Sciatic nerve (tissue), 2 donors: ENCODE results near the gene USP37. TPM values are rescaled to one million over a fixed set of nuclear protein-coding genes. Genes with fewer than 3 reads are reported as not detected.

ENCODE experiments used
- ATAC-seq: fragments of 200-7000 bp; cut with Tn5 transposase; one replicate; pipeline ENCODE4 v1.9.1; 2020; ENCODE audit warnings: mild to moderate bottlenecking, moderate library complexity
- DNase-seq: peaks from one replicate; pipeline ENCODE4 v3.0.0-alpha.2; 2020; ENCODE audit warnings: low spot score
- intact Hi-C: fragments of 100-400 bp; cut with DNase I; formaldehyde crosslinking; loops from one replicate; pipeline ENCODE4 v1.14.2; 2022
- total RNA-seq: library from RNA; stranded (reverse); fragmentation: NEBNext Ultra II Directional; extraction: Animal tissue kit (Norgen Biotek cat#: 25700); gene quantifications from one replicate; pipeline ENCODE4 v1.2.1, GENCODE V29; 2021
- donor health status: DM: no; HTN: no; CAD: no.
- donor health status: DM: no; HTN: no; CAD: no.

USP37 gene
- total RNA-seq, 1 donor from 2014 or later: 27.3 TPM

DNA sequence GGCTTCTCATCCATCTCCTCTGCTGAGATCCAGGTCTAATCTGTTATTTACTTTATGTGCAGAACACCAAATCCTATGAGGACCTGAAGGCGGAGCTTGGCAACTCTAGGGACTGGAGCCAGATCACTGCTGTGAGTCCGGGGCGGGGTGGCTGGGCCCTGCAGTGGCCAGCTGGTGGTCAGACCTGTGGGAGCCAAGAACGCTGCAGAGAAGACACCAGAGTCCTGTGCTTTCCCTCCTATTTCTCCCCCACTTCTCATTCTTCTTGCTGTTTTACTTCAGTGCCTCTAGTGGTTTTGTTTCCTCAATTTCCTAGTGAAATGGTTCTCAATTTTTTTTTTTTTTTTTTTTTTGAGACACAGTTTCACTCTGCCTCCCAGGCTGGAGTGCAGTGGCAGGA is 129.6 kb downstream of the USP37 start:
- DNase-seq: no peak
- intact Hi-C loops: no loop called here
- ATAC-seq: no peak

- intact Hi-C loops: no loop called here
- DNase-seq (no peak), ATAC-seq (no peak)
Measured at GRCh38 chr2:218437969-218438368, 130.2 kb downstream of the USP37 start.

- intact Hi-C loops: no loop called here
- ATAC-seq (no peak), DNase-seq (no peak)
Measured at GRCh38 chr2:218436992-218437391, 131.2 kb downstream of the USP37 start.

DNA sequence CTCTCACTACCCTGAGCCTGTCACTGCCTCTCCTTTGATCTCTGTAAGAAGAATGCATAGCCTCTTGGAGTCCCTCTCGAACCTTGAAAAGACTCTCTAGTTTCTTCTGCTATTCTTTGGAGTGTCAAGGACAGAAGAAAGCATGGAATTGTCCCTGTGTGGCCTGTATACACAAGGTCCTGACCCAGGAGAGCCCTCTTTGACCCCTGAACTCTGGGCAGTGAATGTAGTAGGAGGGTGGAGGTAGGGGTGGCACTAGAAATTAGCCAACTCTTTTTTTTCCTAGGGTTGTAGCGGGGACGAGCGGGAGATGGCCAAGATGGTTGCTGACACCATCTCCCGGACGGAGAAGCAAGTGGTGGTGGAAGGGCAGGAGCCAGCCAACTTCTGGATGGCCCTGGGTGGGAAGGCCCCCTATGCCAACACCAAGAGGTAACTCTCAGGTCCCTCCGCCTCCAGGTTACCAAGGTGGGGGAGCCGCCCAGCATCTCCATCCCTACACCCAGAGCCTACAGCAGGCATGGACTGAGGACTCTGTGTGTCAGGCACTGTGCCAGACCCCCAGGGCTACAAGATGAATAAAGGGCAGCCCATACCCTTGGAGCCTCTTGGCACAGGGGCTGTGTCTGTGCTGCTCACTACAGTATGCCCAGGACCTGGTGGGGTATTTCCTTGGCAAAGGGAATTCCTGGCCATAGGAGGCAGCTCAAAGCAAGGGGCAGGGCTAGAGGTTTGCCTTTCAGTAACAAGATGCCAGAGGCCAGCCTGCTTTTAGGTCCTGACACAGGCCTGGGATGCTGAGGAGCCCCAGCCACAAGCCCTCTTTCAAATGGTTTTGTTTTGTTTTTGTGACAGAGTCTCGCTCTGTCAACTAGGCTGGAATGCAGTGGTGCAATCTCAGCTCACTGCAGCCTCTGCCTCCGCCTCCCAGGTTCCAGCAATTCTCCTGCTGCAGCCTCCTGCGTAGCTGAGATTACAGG is 132.9 kb downstream of the USP37 start:
- DNase-seq: no peak
- no peak for ATAC-seq
- intact Hi-C loops: no loop called here

- DNase-seq (no peak), ATAC-seq (no peak)
- intact Hi-C loops: no loop called here
Measured at GRCh38 chr2:218434456-218434855, 133.7 kb downstream of the USP37 start.

DNA sequence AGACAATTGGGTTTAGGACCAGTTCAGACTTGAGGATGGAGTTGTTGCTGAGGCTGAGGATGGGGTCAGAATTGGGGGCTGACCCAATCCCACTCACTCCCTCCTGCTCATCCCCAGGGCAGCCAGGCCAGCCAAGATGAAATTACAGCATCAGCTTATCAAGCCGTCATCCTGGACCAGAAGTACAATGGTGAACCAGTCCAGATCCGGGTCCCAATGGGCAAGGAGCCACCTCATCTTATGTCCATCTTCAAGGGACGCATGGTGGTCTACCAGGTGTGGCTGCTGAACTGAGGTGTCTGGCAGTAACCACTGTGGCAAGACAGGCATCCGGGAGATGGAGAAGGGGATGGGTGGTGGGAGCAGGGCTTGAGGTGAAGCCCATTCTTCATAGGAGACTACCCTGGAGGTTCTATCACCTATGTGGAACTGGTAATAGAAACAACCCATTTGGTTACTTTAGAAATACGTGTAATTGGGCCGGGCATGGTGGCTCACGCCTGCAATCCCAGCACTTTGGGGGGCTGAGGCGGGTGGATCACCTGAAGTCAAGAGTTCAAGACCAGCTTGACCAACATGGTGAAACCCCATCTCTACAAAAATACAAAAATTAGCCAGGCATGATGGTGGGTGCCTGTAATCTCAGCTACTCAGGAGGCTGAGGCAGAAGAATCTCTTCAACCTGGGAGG is 135.3 kb downstream of the USP37 start:
- no peak for DNase-seq
- intact Hi-C loops: no loop called here
- no peak for ATAC-seq

- DNase-seq (peak; percentile 31), ATAC-seq (no peak)
Measured at GRCh38 chr2:218431878-218432277, 136.3 kb downstream of the USP37 start.

GRCh38 chr2:218430721-218431120 is 137.4 kb downstream of the USP37 start:
- DNase-seq: peak; percentile 40
- no peak for ATAC-seq
- intact Hi-C loops: no loop called here

More at GRCh38 chr2:218431878-218432277, 136.3 kb downstream of the USP37 start:
- intact Hi-C loops: no loop called here

GRCh38 chr2:218429911-218430692 is 138.0 kb downstream of the USP37 start:
- no peak for ATAC-seq
- DNase-seq: no peak
- intact Hi-C loops: no loop called here

DNA sequence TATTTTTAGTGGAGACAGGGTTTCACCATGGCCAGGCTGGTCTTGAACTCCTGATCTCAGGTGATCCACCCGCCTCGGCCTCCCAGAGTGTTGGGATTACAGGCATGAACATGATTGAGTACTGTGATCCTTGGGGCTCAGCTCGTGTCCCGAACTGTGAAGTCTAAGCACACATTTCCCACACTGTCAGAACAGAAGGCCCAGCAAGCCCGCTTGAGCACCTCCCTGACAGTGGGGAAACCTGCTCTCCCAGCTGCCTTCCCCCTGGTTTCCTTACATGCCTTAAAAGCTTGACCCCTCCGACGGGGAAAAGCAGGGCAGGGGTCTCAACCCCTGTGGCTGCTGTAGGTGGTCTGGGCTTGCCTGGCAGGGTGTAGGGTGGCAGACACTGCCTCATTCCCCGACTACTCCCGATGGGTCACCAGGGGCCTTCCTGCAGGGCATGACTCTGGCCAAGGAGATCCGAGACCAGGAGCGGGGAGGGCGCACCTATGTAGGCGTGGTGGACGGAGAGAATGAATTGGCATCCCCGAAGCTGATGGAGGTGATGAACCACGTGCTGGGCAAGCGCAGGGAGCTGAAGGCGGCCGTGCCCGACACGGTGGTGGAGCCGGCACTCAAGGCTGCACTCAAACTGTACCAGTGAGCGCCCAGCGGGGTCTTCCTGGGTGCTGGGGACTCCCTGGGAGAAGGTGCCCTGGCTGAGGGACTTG is 139.1 kb downstream of the USP37 start:
- intact Hi-C loops: no loop called here
- DNase-seq (peak; percentile 50), ATAC-seq (no peak)

- intact Hi-C loops: no loop called here
- DNase-seq (no peak), ATAC-seq (no peak)
Measured at GRCh38 chr2:218427741-218428140, 140.4 kb downstream of the USP37 start.

- intact Hi-C loops: no loop called here
- ATAC-seq (no peak), DNase-seq (no peak)
Measured at GRCh38 chr2:218425531-218425930, 142.6 kb downstream of the USP37 start.

DNA sequence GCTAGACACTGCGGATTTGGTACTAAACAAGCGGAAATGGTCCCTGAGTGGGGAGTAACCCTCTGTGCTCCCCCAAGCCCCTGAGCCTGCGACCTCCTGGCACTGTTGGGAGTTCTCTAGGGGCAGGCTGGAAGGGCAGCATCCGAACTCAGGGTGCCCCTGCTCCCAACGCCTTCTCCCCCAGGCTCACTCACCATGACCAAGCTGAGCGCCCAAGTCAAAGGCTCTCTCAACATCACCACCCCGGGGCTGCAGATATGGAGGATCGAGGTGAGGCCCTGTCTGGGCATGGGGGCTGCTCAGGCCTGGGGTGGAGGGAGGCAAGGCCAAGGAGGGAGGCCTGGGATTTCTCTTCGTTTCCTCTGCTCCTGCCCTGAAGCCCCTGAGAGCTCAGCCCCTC is 144.6 kb downstream of the USP37 start:
- intact Hi-C loops: no loop called here
- ATAC-seq (no peak), DNase-seq (no peak)

GRCh38 chr2:218422403-218423086 is 145.6 kb downstream of the USP37 start:
- DNase-seq (no peak), ATAC-seq (no peak)
- intact Hi-C loops: no loop called here

- ATAC-seq (no peak), DNase-seq (no peak)
- intact Hi-C loops: no loop called here
Measured at GRCh38 chr2:218421027-218421426, 147.1 kb downstream of the USP37 start.

DNA sequence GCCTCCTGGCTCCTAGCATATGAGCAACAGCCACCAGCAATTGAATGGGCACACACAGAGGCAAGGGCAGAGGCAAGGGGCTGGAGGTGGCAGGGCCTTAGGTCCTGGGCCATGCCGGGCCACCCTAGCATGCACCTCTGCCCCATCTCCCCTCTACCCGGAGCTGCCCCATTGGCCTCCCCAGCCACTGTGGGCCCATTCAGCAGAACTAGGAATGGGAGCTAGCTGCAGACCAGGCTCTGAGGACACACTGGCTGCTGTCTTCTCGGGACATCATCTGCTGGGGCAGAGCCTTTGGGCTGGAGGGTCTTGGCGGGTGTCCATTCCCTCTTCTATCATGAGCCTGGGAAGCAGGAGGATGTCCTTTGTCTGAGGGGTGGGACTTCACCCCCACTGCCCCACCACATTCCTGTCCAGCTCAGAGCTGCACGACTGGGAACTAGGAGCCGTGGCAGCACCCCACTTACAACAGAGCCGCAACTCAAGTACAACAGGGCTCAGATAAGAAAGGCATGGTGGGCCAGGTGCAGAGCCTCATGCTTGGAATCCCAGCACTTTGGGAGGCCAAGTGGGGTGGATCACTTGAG is 148.4 kb downstream of the USP37 start:
- ATAC-seq (no peak), DNase-seq (no peak)
- intact Hi-C loops: no loop called here

- no peak for DNase-seq
- ATAC-seq: no peak
- intact Hi-C loops: no loop called here
Measured at GRCh38 chr2:218418717-218419458, 149.3 kb downstream of the USP37 start, which contains the start of gene VIL1. VIL1 (plus strand) TSS chr2:218419123; CDS start chr2:218423779, 4,656 bp downstream.
